SKM-1 treated with dmso at 0.1 percent for 144 hours (cell line): ENCODE results near the gene ZNRF1.
A peak's percentile ranks its signal among the peaks of the same experiment; 100 is the strongest.

Experiments used
- DNase-seq: peaks from one replicate; lab custom pipeline; 2025; ENCODE audit not compliant: unreplicated experiment; lab: John Stamatoyannopoulos, UW

The ZNRF1 gene

GRCh38 chr16:75095204-75095621 is 96.4 kb downstream of the ZNRF1 start:
- DNase-seq, result no peak

DNA sequence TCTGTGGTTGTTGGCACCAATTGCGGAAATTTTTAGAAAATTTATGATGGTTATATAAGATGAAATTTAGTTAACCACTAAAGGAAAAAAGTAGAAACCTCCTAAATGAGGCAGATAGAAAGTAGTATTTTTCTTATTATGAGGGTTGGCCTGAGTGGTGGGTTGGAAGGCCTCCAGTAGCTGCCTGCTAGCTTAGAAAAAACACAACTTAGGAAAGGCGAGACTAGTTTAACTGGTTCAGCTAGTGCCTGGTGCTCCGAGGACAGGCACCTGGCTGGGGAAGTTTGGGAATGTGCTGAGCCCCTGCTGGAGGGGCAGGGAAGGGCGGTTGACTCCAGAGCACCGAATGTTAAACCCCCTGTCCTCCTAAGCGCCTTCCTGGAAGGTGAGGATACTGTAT is 97.8 kb downstream of the ZNRF1 start:
- DNase-seq, result no peak

- no peak for DNase-seq
These were observed 98.5 kb downstream of the ZNRF1 start for GRCh38 chr16:75097191-75097761.

GRCh38 chr16:75097941-75098901 is 99.4 kb downstream of the ZNRF1 start:
- no peak for DNase-seq

- DNase-seq, result no peak
These were observed 100.3 kb downstream of the ZNRF1 start for GRCh38 chr16:75099075-75099667.

- no peak for DNase-seq
These were observed 101.1 kb downstream of the ZNRF1 start for GRCh38 chr16:75099738-75100602.

DNA sequence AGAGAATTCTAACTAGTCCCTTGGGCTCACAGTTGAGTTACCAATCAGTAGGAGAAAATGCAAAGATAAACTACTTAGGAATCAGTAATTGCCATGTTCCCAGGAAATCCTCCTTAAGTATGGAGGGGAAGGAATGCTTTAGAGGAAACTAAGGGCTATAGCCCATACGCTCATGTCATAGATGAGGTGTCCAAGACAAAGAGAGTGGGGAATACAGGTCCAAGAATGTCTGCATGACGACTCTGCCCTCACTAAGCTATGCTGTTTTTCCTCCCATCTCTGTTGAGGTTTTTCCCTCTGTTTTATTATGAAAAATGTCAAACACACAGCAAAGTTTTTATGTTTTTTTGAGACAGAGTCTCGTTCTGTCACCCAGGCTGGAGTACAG is 101.8 kb downstream of the ZNRF1 start:
- DNase-seq, result no peak

GRCh38 chr16:75101635-75102034 is 102.8 kb downstream of the ZNRF1 start:
- no peak for DNase-seq

- DNase-seq, result no peak
These were observed 103.8 kb downstream of the ZNRF1 start for GRCh38 chr16:75102595-75102994.

- DNase-seq, result no peak
These were observed 105.2 kb downstream of the ZNRF1 start for GRCh38 chr16:75103994-75104393.

DNA sequence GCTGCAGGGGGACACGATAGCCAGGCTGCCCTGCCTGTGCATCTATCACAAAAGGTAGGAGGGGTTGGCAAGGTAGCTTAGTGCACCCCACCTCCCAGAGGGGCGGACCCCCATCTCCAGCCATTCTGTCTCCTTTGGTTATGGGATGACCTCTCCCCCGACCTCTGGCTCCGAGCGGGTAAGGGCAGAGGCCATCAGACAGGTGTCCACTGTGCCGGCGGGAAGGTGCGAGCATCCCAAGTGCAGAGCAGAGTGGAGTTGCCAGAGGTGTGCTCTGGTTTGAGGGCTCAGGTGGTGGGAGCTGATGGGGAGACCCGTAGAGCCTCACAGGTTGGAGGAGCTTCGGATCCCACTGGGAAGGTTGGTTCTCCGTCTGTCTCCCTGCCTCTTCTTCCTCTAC is 106.0 kb downstream of the ZNRF1 start:
- no peak for DNase-seq

GRCh38 chr16:75105306-75106061 is 106.7 kb downstream of the ZNRF1 start:
- DNase-seq, result peak; percentile 71

DNA sequence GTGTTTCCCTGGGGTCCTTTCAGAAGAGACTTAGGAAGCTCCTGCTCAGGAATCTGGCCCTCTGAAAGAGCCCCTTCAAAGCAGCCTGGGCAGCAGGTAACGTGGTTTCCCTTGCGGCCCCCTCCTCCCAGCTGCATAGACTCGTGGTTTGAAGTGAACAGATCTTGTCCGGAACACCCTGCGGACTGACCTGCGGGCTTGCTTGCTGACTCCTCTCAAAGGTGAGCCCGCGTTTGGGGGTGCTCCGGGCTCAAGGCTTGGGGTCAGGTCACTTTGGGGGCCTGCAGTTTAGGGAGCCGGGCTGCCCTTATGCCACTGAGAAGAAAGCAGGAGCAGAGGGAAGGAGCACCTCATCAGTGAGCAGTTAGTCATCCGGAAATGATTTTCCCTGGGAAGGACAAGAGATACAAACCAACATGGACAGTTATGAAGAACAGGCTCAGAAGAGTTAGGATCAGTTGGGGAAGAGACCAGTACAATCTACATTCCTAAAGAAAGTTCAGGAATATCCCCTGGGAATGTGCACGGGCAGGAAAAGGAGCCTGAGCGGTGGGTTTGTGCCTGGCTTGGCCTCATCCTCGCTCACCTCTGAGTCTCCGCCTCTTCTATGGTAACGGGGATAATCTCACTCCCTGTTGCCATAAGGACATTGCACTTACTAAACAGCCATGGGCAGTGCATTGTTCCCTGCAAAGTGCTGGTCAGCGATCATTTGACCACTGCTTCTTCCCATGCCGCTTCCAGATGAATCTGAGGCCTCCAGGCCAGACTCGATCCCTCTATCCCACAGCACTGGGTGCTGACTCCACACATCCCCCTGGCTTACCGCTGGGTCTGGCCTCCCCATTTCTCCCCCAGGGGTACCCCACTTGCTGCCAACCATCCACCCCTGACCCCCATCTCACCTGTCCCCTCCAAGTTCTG is 107.8 kb downstream of the ZNRF1 start:
- DNase-seq, result no peak

DNA sequence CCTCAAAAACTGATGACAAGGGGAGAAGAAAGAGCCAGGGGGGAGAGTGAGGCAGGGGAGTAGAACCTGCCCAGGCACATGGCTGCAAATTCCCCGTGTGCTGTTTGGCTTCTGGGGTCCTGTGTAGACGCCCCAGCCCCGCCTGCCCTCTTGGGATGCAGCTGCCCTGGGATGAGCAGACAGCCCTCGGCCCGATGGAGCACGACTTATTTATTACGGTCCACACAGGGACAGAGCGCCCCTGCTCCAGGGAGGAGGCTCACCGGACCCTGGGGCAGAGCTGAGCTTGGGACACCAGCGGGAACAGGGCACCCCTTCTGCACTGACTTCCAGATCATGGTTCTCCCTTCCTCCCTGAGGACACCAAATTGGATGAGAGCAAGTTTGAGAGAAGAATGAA is 108.7 kb downstream of the ZNRF1 start:
- no peak for DNase-seq

DNA sequence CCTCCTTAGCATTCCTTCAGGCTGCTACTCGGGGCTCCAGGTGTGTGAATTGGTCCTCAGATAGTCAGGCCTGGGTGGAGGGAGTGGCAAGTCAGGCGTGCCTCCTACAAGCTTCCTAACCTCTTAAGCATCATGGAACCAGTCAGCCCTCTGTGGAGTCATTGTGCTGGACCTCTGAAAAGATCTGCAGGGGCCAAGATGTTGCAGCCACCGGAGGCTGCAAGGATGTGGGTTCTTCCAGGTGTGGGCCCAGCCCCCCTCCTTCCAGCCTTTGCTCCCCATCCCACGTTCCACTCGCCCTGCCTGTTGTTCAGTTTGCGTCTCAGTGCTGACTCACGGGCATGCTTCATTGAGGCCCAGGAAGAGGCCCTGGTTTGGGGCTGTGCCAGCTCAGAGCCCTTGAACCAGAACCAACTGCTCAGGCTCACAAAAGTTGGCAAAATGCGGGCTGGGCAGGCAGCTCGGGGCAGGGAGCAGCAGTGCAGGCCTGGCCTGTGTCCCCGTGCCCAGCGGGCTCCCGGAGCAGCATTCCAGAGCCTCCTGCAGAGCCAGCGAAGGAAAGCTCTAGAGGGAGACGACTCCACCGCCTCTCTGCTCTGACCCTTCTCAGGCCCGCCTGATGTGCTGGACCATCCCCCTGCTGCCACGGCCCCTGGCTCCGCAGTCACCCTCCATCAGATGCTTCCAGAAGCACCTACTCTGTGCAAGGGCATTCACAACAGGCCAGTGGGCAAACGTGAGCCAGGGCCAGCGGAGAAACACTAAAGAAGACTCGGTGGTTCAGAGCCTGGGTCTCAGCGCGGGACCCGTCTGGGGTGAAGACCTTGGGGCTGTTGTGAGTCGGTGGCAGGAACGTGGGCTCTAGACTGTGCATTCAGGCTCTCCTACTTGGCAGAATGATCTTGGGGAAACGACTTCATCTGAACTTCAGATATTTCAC is 110.2 kb downstream of the ZNRF1 start:
- DNase-seq, result peak; percentile 53

GRCh38 chr16:75109732-75110243 is 111.0 kb downstream of the ZNRF1 start:
- DNase-seq, result no peak

- DNase-seq, result peak; percentile 79
These were observed 112.1 kb downstream of the ZNRF1 start for GRCh38 chr16:75110637-75111513.
